H1 (cell line): ENCODE data around the gene CDK10.
"Not testable (repeated sequence)": the region's sequence is repeated elsewhere in the genome, so short reads cannot be mapped to it uniquely, and the experiment has no call there.

ENCODE experiments used
- BCL11A ChIP-seq, 2 experiments: IDR thresholded peaks; one replicate each; pipeline ENCODE4 v1.6.1; 2011; ENCODE audit warnings: low read depth in 2 of 2, low read length in 2 of 2, mild to moderate bottlenecking in 2 of 2
- EP300 ChIP-seq, 2 experiments: IDR thresholded peaks; 1 replicate in 1 of 2; 2 replicates in 1 of 2; pipeline ENCODE4 v1.6.1; 2011 to 2012; ENCODE audit warnings: low read depth in 2 of 2, low read length in 2 of 2, mild to moderate bottlenecking in 2 of 2, borderline replicate concordance in 1 of 2, inconsistent platforms in 1 of 2, moderate library complexity in 1 of 2
- EZH2 ChIP-seq: fragments of 200-600 bp; sonication (generic); IDR thresholded peaks from 2 replicates; pipeline ENCODE4 v1.7.1; 2012; ENCODE audit warnings: low read depth, mild to moderate bottlenecking, moderate library complexity, low read length, inconsistent platforms; ENCODE audit not compliant: severe bottlenecking
- MAFK ChIP-seq: IDR thresholded peaks from 2 replicates; pipeline ENCODE4 v1.6.1; 2012; ENCODE audit warnings: low read depth, mild to moderate bottlenecking, improper control_type of control experiment, low read length
- NRF1 ChIP-seq: IDR thresholded peaks from 2 replicates; pipeline ENCODE4 v1.6.1; 2011; ENCODE audit warnings: mild to moderate bottlenecking, low read depth, low read length, improper control_type of control experiment
- POLR2A ChIP-seq, 2 experiments: IDR thresholded peaks; 1 replicate in 1 of 2; 2 replicates in 1 of 2; pipeline ENCODE4 v1.6.1; 2011; ENCODE audit warnings: low read depth in 2 of 2, low read length in 2 of 2, mild to moderate bottlenecking in 2 of 2; ENCODE audit errors: control extremely low read depth in 1 of 2
- ZNF274 ChIP-seq: IDR thresholded peaks from 2 replicates; pipeline ENCODE4 v1.7.0; 2012; ENCODE audit warnings: low read length, borderline replicate concordance; ENCODE audit errors: extremely low read depth
- TF ChIP-seq, protein P1 (sequence below), 3 experiments: IDR thresholded peaks; 1 replicate in 2 of 3; 2 replicates in 1 of 3; pipeline versions ENCODE4 v1.5.1 to v1.6.1; 2011; ENCODE audit warnings: low read length in 3 of 3, mild to moderate bottlenecking in 3 of 3, inconsistent platforms in 2 of 3, low read depth in 1 of 3, moderate library complexity in 1 of 3; ENCODE audit not compliant: insufficient read depth in 1 of 3; ENCODE audit errors: control extremely low read depth in 1 of 3

DNA sequence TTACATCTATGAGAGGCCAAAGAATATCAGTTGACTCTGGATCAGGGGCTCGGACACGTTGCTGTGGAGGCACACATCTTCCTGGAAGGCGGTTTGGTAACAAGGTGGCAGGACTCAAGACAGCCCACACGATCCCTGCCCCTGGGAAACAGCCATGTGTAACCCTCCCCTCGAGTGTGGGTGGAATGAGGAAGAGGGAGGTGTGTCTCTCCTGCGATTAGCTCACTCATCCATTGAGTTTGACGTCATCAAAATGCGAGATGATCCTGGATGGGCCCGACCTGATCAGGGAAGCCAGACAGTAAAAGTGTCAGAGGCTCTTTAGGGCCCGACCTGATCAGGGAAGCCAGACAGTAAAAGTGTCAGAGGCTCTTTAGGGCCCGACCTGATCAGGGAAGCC, 22.3 kb upstream of the CDK10 start:
- TF ChIP-seq POLR2A (IDR thresholded peaks at IDR 0.05; ENCODE audit: control extremely low read depth in 1 of 2, low read depth in 2 of 2, low read length in 2 of 2); MAFK; EZH2; ZNF274; NRF1; BCL11A (IDR thresholded peaks at IDR 0.05; ENCODE audit: low read depth in 2 of 2, low read length in 2 of 2); EP300 (IDR thresholded peaks at IDR 0.05; ENCODE audit: borderline replicate concordance in 1 of 2, low read depth in 2 of 2, low read length in 2 of 2): not testable (repeated sequence)
- TF ChIP-seq, protein P1, sequence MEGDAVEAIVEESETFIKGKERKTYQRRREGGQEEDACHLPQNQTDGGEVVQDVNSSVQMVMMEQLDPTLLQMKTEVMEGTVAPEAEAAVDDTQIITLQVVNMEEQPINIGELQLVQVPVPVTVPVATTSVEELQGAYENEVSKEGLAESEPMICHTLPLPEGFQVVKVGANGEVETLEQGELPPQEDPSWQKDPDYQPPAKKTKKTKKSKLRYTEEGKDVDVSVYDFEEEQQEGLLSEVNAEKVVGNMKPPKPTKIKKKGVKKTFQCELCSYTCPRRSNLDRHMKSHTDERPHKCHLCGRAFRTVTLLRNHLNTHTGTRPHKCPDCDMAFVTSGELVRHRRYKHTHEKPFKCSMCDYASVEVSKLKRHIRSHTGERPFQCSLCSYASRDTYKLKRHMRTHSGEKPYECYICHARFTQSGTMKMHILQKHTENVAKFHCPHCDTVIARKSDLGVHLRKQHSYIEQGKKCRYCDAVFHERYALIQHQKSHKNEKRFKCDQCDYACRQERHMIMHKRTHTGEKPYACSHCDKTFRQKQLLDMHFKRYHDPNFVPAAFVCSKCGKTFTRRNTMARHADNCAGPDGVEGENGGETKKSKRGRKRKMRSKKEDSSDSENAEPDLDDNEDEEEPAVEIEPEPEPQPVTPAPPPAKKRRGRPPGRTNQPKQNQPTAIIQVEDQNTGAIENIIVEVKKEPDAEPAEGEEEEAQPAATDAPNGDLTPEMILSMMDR (IDR thresholded peaks at IDR 0.05; ENCODE audit: control extremely low read depth in 1 of 3, insufficient read depth in 1 of 3, low read depth in 1 of 3, low read length in 3 of 3), result not testable (repeated sequence)
